HG02678 (cell line): Measurements from ENCODE around the gene CACNB2.
"Not testable (repeated sequence)": the region's sequence is repeated elsewhere in the genome, so short reads cannot be mapped to it uniquely, and the experiment has no call there.

Experiments used
- ATAC-seq: cut with Tn5 transposase; IDR thresholded peaks from one replicate; pipeline ENCODE4 v1.9.1; 2021; ENCODE audit warnings: mild to moderate bottlenecking, moderate library complexity; ENCODE audit not compliant: unreplicated experiment

CACNB2 gene

GRCh38 chr10:18437486-18437885 is 297.3 kb downstream of the CACNB2 start:
- ATAC-seq, result no peak

- ATAC-seq, result no peak
These were observed 298.3 kb downstream of the CACNB2 start for GRCh38 chr10:18438361-18439126.

GRCh38 chr10:18439601-18440000 is 299.4 kb downstream of the CACNB2 start:
- no peak for ATAC-seq

GRCh38 chr10:18445635-18446034 is 305.4 kb downstream of the CACNB2 start:
- not testable (repeated sequence) for ATAC-seq

- ATAC-seq, result no peak
These were observed 306.0 kb downstream of the CACNB2 start for GRCh38 chr10:18446205-18446604.

GRCh38 chr10:18449611-18450026 is 309.4 kb downstream of the CACNB2 start:
- no peak for ATAC-seq

GRCh38 chr10:18450298-18450697 is 310.1 kb downstream of the CACNB2 start:
- ATAC-seq, result no peak

GRCh38 chr10:18455086-18455884 is 315.1 kb downstream of the CACNB2 start:
- ATAC-seq, result no peak

- ATAC-seq, result peak; percentile 98
These were observed 316.8 kb downstream of the CACNB2 start for GRCh38 chr10:18456984-18457383.

- no peak for ATAC-seq
These were observed 319.8 kb downstream of the CACNB2 start for GRCh38 chr10:18460032-18460431.

- no peak for ATAC-seq
These were observed 323.5 kb downstream of the CACNB2 start for GRCh38 chr10:18463673-18464211.

GRCh38 chr10:18469125-18469524 is 328.9 kb downstream of the CACNB2 start:
- ATAC-seq, result no peak

GRCh38 chr10:18472977-18473376 is 332.8 kb downstream of the CACNB2 start:
- ATAC-seq, result no peak

GRCh38 chr10:18473424-18474117 is 333.3 kb downstream of the CACNB2 start:
- ATAC-seq, result no peak

- ATAC-seq, result no peak
These were observed 333.9 kb downstream of the CACNB2 start for GRCh38 chr10:18474118-18474455.

- ATAC-seq, result no peak
These were observed 335.9 kb downstream of the CACNB2 start for GRCh38 chr10:18476076-18476647.

GRCh38 chr10:18478354-18478753 is 338.1 kb downstream of the CACNB2 start:
- ATAC-seq, result no peak

- ATAC-seq, result no peak
These were observed 339.3 kb downstream of the CACNB2 start for GRCh38 chr10:18479502-18479901.

- no peak for ATAC-seq
These were observed 343.4 kb downstream of the CACNB2 start for GRCh38 chr10:18483516-18484186.

GRCh38 chr10:18486438-18486837 is 346.2 kb downstream of the CACNB2 start:
- ATAC-seq, result no peak
